H9 (cell line): Measurements from ENCODE around the gene NHERF1. TPM values are rescaled to one million over a fixed set of nuclear protein-coding genes. Genes with fewer than 3 reads are reported as not detected.

Source experiments
- DNase-seq: peaks from one replicate; pipeline ENCODE4 v3.0.0-alpha.2; 2017
- H2AFZ ChIP-seq: one replicate; pipeline ENCODE4 v1.6.1; 2013; ENCODE audit warnings: mild to moderate bottlenecking, low read length, control low read depth, moderate library complexity
- H2AK5ac ChIP-seq: 2 replicates; pipeline ENCODE4 v1.6.1; 2013; ENCODE audit warnings: low read length, control low read depth, mixed read lengths; ENCODE audit not compliant: insufficient read length
- H2BK120ac ChIP-seq: one replicate; pipeline ENCODE4 v1.6.1; 2013; ENCODE audit warnings: low read depth, mild to moderate bottlenecking, low read length, control low read depth, inconsistent platforms; ENCODE audit not compliant: poor library complexity, severe bottlenecking
- H2BK12ac ChIP-seq: 2 replicates; pipeline ENCODE4 v1.6.1; 2013; ENCODE audit warnings: low read length, control low read depth, mixed read lengths, low read depth; ENCODE audit not compliant: insufficient read length
- H2BK15ac ChIP-seq: 2 replicates; pipeline ENCODE4 v1.6.1; 2013; ENCODE audit warnings: low read depth, low read length, control low read depth
- H2BK20ac ChIP-seq: one replicate; pipeline ENCODE4 v1.6.1; 2013; ENCODE audit warnings: low read depth, mild to moderate bottlenecking, low read length, control low read depth, inconsistent platforms; ENCODE audit not compliant: poor library complexity, severe bottlenecking
- H2BK5ac ChIP-seq: 2 replicates; pipeline ENCODE4 v1.6.1; 2013; ENCODE audit warnings: low read length, control low read depth, mixed read lengths; ENCODE audit not compliant: insufficient read length
- H3K14ac ChIP-seq: 2 replicates; pipeline ENCODE4 v1.6.1; 2013; ENCODE audit warnings: low read length, control low read depth; ENCODE audit not compliant: insufficient read depth
- H3K18ac ChIP-seq: 2 replicates; pipeline ENCODE4 v1.6.1; 2013; ENCODE audit warnings: low read depth, mild to moderate bottlenecking, mixed read lengths, low read length, control low read depth; ENCODE audit not compliant: insufficient read length
- H3K23ac ChIP-seq: 2 replicates; pipeline ENCODE4 v1.6.1; 2013; ENCODE audit warnings: low read length, control low read depth, mixed read lengths, low read depth; ENCODE audit not compliant: insufficient read length
- H3K23me2 ChIP-seq: 2 replicates; pipeline ENCODE4 v1.6.1; 2013; ENCODE audit warnings: low read depth, mild to moderate bottlenecking, mixed read lengths, low read length, control low read depth; ENCODE audit not compliant: insufficient read length, poor library complexity, severe bottlenecking
- H3K27ac ChIP-seq: 2 replicates; pipeline ENCODE4 v1.5.1; 2013; ENCODE audit warnings: low read length, control low read depth, mixed read lengths, low read depth; ENCODE audit not compliant: insufficient read length
- H3K27me3 ChIP-seq: 2 replicates; pipeline ENCODE4 v1.6.1; 2013; ENCODE audit warnings: low read length, control low read depth, inconsistent platforms; ENCODE audit not compliant: insufficient read depth
- H3K4ac ChIP-seq: 2 replicates; pipeline ENCODE4 v1.6.1; 2013; ENCODE audit warnings: low read depth, mild to moderate bottlenecking, control low read depth, inconsistent platforms, low read length, moderate library complexity
- H3K4me1 ChIP-seq: 2 replicates; pipeline ENCODE4 v1.6.1; 2013; ENCODE audit warnings: low read length, control low read depth, inconsistent platforms; ENCODE audit not compliant: insufficient read depth
- H3K4me2 ChIP-seq: 2 replicates; pipeline ENCODE4 v1.6.1; 2013; ENCODE audit warnings: low read length, control low read depth, mixed read lengths; ENCODE audit not compliant: insufficient read length, insufficient read depth
- H3K56ac ChIP-seq: 2 replicates; pipeline ENCODE4 v1.6.1; 2013; ENCODE audit warnings: low read depth, mild to moderate bottlenecking, mixed read lengths, low read length, control low read depth; ENCODE audit not compliant: insufficient read length
- H3K79me1 ChIP-seq: 2 replicates; pipeline ENCODE4 v1.6.1; 2013; ENCODE audit warnings: low read depth, mild to moderate bottlenecking, moderate library complexity, low read length, control low read depth, inconsistent platforms; ENCODE audit not compliant: insufficient read depth, poor library complexity, severe bottlenecking
- H3K79me2 ChIP-seq: 2 replicates; pipeline ENCODE4 v1.6.1; 2013; ENCODE audit warnings: low read length, control low read depth, inconsistent platforms; ENCODE audit not compliant: insufficient read depth
- H3K9ac ChIP-seq: 2 replicates; pipeline ENCODE4 v1.6.1; 2013; ENCODE audit warnings: low read length, control low read depth, mixed read lengths; ENCODE audit not compliant: insufficient read length; ENCODE audit errors: extremely low read depth
- H3K9me3 ChIP-seq: one replicate; pipeline ENCODE4 v1.6.1; 2013; ENCODE audit warnings: low read depth, low read length, inconsistent platforms; ENCODE audit not compliant: control insufficient read depth
- H3T11ph ChIP-seq: one replicate; pipeline ENCODE4 v1.6.1; 2013; ENCODE audit warnings: mild to moderate bottlenecking, low read length, control low read depth, inconsistent platforms
- H4K20me1 ChIP-seq: one replicate; pipeline ENCODE4 v1.6.1; 2013; ENCODE audit not compliant: control insufficient read depth, insufficient read length, insufficient read depth
- H4K5ac ChIP-seq: 2 replicates; pipeline ENCODE4 v1.6.1; 2013; ENCODE audit warnings: low read depth, mild to moderate bottlenecking, mixed read lengths, low read length, control low read depth; ENCODE audit not compliant: insufficient read length
- H4K8ac ChIP-seq: replicated peaks from 2 replicates; pipeline ENCODE4 v1.6.1; 2013; ENCODE audit warnings: low read length, control low read depth, mixed read lengths, low read depth; ENCODE audit not compliant: insufficient read length
- H4K91ac ChIP-seq: 2 replicates; pipeline ENCODE4 v1.6.1; 2013; ENCODE audit warnings: low read depth, mild to moderate bottlenecking, moderate library complexity, mixed read lengths, low read length, control low read depth; ENCODE audit not compliant: insufficient read length
- H3K27ac Mint-ChIP-seq, 3 experiments: 2 replicates in 2 of 3; 3 replicates in 1 of 3; pipeline ENCODE4 v1.8.0; 2020 to 2021; ENCODE audit warnings: mixed read lengths in 3 of 3, mild to moderate bottlenecking in 1 of 3, moderate library complexity in 1 of 3
- H3K27me3 Mint-ChIP-seq: 2 replicates; pipeline ENCODE4 v1.8.0; 2021; ENCODE audit warnings: low read depth, mild to moderate bottlenecking, moderate library complexity, mixed read lengths
- H3K36me3 Mint-ChIP-seq, 3 experiments: 2 replicates in 2 of 3; 3 replicates in 1 of 3; pipeline ENCODE4 v1.8.0; 2020 to 2021; ENCODE audit warnings: low read depth in 3 of 3, mixed read lengths in 3 of 3; ENCODE audit not compliant: insufficient read depth in 1 of 3
- H3K4me1 Mint-ChIP-seq, 2 experiments: 2 replicates each; pipeline ENCODE4 v1.8.0; 2020; ENCODE audit warnings: mixed read lengths in 2 of 2
- H3K4me3 Mint-ChIP-seq, 2 experiments: 2 replicates in 1 of 2; 3 replicates in 1 of 2; pipeline ENCODE4 v1.8.0; 2020 to 2021; ENCODE audit warnings: mild to moderate bottlenecking in 2 of 2, mixed read lengths in 2 of 2, moderate library complexity in 1 of 2
- H3K9me3 Mint-ChIP-seq, 2 experiments: 2 replicates in 1 of 2; 3 replicates in 1 of 2; pipeline ENCODE4 v1.8.0; 2020; ENCODE audit warnings: mild to moderate bottlenecking in 2 of 2, mixed read lengths in 2 of 2, moderate library complexity in 1 of 2
- WGBS: extraction: QIAGEN DNeasy Blood & Tissue Kit; methylation state at CpG from one replicate; pipeline ENCODE4 v1.1.7; 2013; ENCODE audit warnings: missing lambda C conversion rate, low lambda C conversion rate, mixed read lengths; ENCODE audit not compliant: insufficient read length; ENCODE audit errors: extremely low coverage; 5-methylcytosine and 5-hydroxymethylcytosine counted together
- total RNA-seq: library from RNA; stranded (reverse); gene quantifications from 2 replicates; pipeline ENCODE4 v1.2.1, GENCODE V29; 2021
- TF ChIP-seq, protein P1 (sequence below): fragments of 200-600 bp; sonication (generic); conservative IDR thresholded peaks from 3 replicates; pipeline ENCODE4 v1.8.0; 2021; ENCODE audit warnings: antibody characterized with exemption, mild to moderate bottlenecking

Gene NHERF1
- total RNA-seq, 1 experiment from 2014 or later: 74.4 TPM

DNA sequence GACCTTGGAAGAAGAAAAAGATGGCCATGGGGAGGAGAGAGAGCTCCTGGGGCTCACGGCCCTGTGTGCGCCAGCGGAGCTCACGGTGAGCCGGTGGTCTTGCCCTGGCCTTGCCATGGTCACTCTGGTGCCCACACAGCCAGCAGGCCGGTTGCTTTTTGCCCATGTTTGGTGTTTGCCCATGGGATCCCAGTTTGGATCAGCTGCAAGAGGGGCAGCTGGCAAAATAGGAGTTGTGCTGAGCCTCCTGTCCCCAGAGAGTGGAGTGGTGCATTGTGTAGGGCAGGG is 1.6 kb downstream of the NHERF1 start:
- no peaks in the 10 kb centered on the region for H3K9me3 Mint-ChIP-seq
- no peak overlapping the region for H3K4ac ChIP-seq
- H2BK5ac ChIP-seq: no peak overlapping the region
- H3T11ph ChIP-seq: no peak overlapping the region
- no peak overlapping the region for H4K5ac ChIP-seq
- H3K27ac Mint-ChIP-seq: no peak overlapping the region
- no peak overlapping the region for H4K91ac ChIP-seq
- no peak overlapping the region for H2BK15ac ChIP-seq
- H3K23me2 ChIP-seq: peaks cover 9% of the 10 kb centered on the region
- H3K9me3 ChIP-seq: no peaks in the 10 kb centered on the region
- no peak overlapping the region for H2BK120ac ChIP-seq
- H2AFZ ChIP-seq: no peak overlapping the region
- peaks cover 2% of the 10 kb centered on the region for H3K27me3 Mint-ChIP-seq
- peak overlapping the region; percentile 89 to 93 for H3K4me3 Mint-ChIP-seq
- H2BK20ac ChIP-seq: no peak overlapping the region
- H2BK12ac ChIP-seq: no peak overlapping the region
- H3K4me1 ChIP-seq: peaks cover 11% of the 10 kb centered on the region
- H3K9ac ChIP-seq: peak overlapping the region; percentile 6
- WGBS: no CpG with 5 or more reads among the region's 6 CpGs
- no peak for DNase-seq
- H3K79me1 ChIP-seq: peaks cover 4% of the 10 kb centered on the region
- H3K56ac ChIP-seq: no peak overlapping the region
- H3K14ac ChIP-seq: no peak overlapping the region
- peak overlapping the region; percentile 69 for H3K4me2 ChIP-seq
- TF ChIP-seq, protein P1, sequence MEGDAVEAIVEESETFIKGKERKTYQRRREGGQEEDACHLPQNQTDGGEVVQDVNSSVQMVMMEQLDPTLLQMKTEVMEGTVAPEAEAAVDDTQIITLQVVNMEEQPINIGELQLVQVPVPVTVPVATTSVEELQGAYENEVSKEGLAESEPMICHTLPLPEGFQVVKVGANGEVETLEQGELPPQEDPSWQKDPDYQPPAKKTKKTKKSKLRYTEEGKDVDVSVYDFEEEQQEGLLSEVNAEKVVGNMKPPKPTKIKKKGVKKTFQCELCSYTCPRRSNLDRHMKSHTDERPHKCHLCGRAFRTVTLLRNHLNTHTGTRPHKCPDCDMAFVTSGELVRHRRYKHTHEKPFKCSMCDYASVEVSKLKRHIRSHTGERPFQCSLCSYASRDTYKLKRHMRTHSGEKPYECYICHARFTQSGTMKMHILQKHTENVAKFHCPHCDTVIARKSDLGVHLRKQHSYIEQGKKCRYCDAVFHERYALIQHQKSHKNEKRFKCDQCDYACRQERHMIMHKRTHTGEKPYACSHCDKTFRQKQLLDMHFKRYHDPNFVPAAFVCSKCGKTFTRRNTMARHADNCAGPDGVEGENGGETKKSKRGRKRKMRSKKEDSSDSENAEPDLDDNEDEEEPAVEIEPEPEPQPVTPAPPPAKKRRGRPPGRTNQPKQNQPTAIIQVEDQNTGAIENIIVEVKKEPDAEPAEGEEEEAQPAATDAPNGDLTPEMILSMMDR: no peak
- H3K79me2 ChIP-seq: peaks cover 10% of the 10 kb centered on the region; the same call in 1 of the 2 replicates
- no peak overlapping the region for H4K8ac ChIP-seq
- no peaks in the 10 kb centered on the region for H3K27me3 ChIP-seq
- no peak overlapping the region for H2AK5ac ChIP-seq
- peaks cover 12 to 24% (median 17%) of the 10 kb centered on the region in 3 experiments for H3K36me3 Mint-ChIP-seq
- no peaks in the 10 kb centered on the region for H4K20me1 ChIP-seq
- no peak overlapping the region for H3K23ac ChIP-seq
- H3K18ac ChIP-seq: no peak overlapping the region
- H3K4me1 Mint-ChIP-seq: peaks cover 55 to 64% of the 10 kb centered on the region in 2 experiments
- H3K27ac ChIP-seq: no peak overlapping the region
